ENCODE results near the gene PSMB11.
"Not testable (repeated sequence)": the region's sequence is repeated elsewhere in the genome, so short reads cannot be mapped to it uniquely, and the experiment has no call there.

PSMB11 gene

GRCh38 chr14:23042162-23042965, at the start of gene PSMB11:
Gene PSMB11, plus strand, starts transcription at chr14:23042212. Its CDS starts 14 bp downstream, at chr14:23042226.
- DNase-seq, result no peak

DNA sequence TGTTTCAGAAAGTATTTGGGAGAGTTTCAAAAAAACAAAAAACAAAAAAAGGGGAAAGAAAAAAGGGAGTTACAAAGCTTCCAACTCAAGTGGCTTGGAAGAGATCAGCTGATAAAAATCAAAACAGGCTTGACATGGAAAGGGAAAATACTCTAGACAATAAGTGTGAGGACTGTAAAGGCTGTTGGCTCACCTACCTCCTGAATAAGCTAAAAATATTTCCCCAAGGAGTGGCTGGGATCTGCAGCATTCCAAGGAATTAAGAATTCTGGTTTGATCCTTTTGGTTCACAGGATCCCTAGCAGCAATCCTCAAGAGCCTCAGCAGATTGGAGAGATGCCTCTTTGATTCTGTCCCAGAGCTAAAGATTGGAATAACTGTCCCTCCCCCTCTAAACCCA, 48.5 kb upstream of the PSMB11 start:
- DNase-seq, result no peak

- DNase-seq, result no peak
Observed at GRCh38 chr14:22994762-22995275, 47.2 kb upstream of the PSMB11 start.

DNA sequence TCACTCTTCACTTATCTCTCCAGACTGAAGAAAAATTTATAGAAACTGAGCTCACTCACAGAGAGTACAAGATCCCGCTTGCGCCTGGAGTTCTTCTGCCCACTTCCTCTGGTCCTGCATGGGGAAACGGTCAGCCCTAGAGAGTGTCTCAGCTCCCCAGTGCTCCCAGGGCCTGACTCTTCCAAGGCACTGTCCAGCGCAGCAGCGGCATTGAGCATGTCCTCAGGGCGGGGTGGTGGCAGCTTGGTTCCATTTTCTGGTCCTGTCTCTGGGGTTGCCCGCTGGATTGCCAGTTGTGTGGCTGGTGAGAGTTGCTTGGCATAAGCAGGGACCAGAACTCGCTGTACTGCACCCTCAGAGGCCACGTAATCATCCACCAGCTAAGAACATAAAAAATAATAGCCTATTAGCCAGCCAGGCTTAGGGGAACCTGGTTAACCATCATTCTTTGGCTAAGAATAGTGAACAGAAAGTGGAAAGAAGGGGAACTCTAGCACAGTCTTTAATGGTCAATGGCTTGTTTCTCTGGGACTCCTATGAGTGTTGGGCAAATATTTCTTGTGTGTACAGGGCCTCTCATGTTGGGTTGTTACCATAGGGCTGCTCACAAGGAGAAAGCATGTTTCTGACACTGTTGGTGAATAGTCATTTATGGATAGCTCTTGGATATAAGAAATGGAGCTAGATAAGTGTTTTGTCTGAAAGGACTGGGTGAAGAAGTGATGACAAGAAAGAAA, 46.0 kb upstream of the PSMB11 start:
- no peak for DNase-seq

GRCh38 chr14:22996768-22997654, 45.0 kb upstream of the PSMB11 start:
- DNase-seq, result no peak

DNA sequence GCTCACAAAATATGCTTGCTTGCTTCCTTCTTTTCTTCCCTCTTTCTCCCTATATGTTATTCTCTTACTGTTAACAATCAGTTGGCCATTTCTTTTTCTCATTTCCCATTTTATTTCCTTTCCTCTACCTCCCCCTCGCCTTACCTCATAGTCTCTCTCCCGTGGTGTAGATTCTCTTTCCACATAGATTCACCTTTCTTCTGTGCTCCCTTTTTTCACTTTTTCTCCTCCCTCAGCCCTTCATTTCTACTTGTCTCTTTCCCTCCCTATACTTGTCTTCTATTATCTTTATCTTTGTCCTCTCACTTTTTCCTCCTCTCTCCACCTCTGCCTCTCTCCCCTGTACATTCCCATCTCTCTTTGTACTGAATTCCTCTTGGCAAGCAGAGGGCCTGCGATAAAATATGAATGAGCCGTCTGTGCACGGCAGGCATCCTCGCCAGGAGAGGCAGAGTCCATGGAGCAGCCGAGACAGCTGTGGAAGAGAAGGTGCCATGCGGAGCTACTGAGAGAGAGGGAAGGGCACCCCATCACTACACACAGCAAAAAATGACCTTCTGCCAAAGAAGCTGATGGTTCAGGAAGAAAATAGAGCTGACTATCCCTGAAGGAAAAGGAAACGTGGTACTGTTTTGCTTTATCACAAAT, 44.2 kb upstream of the PSMB11 start:
- DNase-seq, result no peak

DNA sequence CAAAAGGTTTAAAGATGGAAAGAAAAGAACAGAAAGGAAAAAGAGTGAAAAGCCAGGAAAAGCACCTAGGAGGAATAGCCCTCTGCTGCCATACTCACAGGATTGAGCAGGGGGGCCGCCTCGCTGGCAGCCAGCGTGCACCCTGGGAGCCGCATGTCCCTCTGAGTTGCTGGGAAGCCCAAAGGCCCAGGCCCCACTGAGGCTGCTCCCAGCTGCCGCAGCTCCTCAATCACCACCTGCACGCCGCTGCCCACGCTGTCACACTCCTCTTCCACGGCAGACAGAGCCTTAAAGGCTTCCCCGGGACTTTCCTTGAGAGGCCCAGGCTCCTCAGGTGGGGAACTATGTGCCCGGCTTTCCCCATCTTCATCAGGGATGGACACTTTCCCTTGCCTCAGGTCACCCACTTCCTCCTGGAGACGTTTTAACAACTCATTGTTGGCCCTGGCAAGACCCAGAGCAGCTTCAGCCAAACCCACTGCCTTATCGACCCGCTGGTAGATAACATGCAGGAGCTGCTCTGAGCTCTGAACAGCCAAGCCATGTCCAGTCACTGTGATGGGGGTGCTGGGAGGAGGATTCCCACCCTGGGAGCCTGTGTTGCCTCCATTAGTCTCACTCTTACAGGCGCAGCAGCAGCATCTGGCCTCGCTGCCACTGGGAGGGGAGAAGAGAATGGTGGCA, 43.5 kb upstream of the PSMB11 start:
- no peak for DNase-seq

GRCh38 chr14:23000860-23001259, 41.2 kb upstream of the PSMB11 start:
- DNase-seq, result no peak

GRCh38 chr14:23002592-23002991, 39.4 kb upstream of the PSMB11 start:
- no peak for DNase-seq

GRCh38 chr14:23004274-23004673, 37.7 kb upstream of the PSMB11 start:
- DNase-seq, result not testable (repeated sequence)

GRCh38 chr14:23005451-23006187, 36.4 kb upstream of the PSMB11 start:
- no peak for DNase-seq

DNA sequence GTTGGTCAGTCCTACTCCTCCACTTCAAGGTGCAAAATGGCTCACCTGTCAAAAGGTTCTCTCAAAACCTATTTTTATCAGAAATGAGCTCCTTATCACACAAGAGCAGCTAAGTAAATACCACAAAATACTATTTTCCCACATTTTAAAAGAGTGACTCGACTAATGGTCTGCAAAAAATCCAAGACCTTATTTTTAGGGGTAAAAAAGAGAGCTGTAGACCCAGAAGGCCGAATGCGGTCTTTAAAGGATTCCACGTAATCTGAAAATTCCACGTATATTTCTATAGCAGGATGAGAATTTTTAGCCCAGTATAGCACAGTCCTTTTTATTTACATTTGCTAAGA, 35.9 kb upstream of the PSMB11 start:
- DNase-seq, result no peak

GRCh38 chr14:23006544-23007419, 35.2 kb upstream of the PSMB11 start:
- DNase-seq, result peak; percentile 97

- no peak for DNase-seq
Observed at GRCh38 chr14:23008831-23009230, 33.2 kb upstream of the PSMB11 start.

GRCh38 chr14:23009483-23009938, 32.5 kb upstream of the PSMB11 start:
- DNase-seq, result no peak

DNA sequence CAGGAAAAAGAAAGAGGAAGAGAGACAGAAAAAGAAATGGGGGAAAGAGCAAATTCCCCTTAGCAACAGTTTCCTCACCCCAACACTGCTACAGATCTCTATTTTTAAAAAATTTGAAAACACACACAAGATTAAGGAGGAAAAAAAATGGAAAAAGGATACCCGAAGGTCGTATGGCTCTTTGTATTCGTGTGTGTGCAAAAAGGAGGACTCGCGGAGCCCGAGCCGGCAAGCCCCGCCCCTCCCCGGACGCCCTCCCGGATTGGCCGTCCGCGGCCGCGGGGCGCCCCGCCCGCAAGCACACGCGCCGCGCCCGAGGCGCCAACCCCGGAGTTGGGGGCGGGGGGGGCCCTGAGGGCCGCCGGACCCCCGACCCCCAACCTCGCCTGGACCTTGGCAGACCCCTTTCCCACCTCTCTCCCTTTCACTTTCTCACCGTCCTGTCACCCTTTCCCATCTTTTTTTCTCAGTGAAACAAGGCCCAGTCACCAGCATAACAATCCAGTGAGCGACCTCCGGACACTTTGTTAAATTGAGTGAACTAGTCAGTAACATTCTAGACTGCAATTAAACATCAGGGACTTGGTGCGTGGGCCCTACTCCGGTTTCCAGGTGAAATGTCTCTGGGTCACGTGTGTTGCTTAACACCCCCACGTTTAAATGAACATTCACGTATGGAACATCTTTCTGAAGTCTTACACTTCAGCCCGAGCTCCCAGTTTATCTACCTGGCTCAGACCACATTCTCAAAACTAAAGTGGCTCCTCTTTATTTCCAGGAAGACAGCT, 31.9 kb upstream of the PSMB11 start, which contains the start of gene C14orf93:
Gene C14orf93, minus strand, starts transcription at position 205 of the 788 bp plus-strand sequence. CDS start 11,120 bp downstream, outside the sequence.
- DNase-seq, result peak; percentile 64

GRCh38 chr14:23013054-23013748, 28.8 kb upstream of the PSMB11 start:
- no peak for DNase-seq

DNA sequence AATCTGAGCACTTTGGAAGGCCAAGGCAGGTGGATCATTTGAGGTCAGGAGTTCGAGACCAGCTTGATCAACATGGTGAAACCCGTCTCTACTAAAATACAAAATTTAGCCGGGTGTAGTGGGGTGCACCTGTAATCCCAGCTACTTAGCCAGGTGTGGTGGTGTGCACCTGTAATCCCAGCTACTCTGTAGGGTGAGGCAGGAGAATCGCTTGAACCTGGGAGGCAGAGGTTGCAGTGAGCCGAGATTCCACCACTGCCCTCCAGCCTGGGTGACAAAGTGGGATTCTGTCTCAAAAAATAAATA, 28.3 kb upstream of the PSMB11 start:
- not testable (repeated sequence) for DNase-seq

GRCh38 chr14:23015618-23016017, 26.4 kb upstream of the PSMB11 start:
- no peak for DNase-seq

Data from activated CD4-positive, alpha-beta T cell treated with anti-CD3 and anti-CD28 coated beads for 1 hour (primary cell).